Ascending aorta (tissue), 2 donors: ENCODE data around the gene TMEM266. TPM values are rescaled to one million over a fixed set of nuclear protein-coding genes. Genes with fewer than 3 reads are reported as not detected.

ENCODE experiments used
- DNase-seq, 2 donors: peaks; one replicate each; pipeline ENCODE4 v3.0.0-alpha.2; 2019; ENCODE audit warnings: low spot score in 2 of 2
- H3K27ac ChIP-seq, 2 donors: fragments of 200-600 bp; sonication (generic); one replicate each; pipeline ENCODE4 v1.5.1; 2016 to 2017; ENCODE audit warnings: mild to moderate bottlenecking in 1 of 2
- H3K27me3 ChIP-seq: fragments of 200-600 bp; sonication (generic); one replicate; pipeline ENCODE4 v1.5.1; 2017
- H3K36me3 ChIP-seq, 2 donors: fragments of 200-600 bp; sonication (generic); one replicate each; pipeline ENCODE4 v1.5.1; 2016
- H3K4me1 ChIP-seq, 2 donors: fragments of 200-600 bp; sonication (generic); one replicate each; pipeline ENCODE4 v1.5.1; 2016 to 2017; ENCODE audit warnings: mild to moderate bottlenecking in 1 of 2
- H3K4me3 ChIP-seq, 2 donors: fragments of 200-600 bp; sonication (generic); one replicate each; pipeline ENCODE4 v1.5.1; 2016 to 2017; ENCODE audit warnings: mild to moderate bottlenecking in 1 of 2
- H3K9me3 ChIP-seq, 2 donors: fragments of 200-600 bp; sonication (generic); one replicate each; pipeline ENCODE4 v1.5.1; 2016
- CTCF ChIP-seq, 3 experiments: fragments of 200-600 bp in 2 of 3; fragments of 450-650 bp in 1 of 3; sonication (generic) in 2 of 3; IDR thresholded peaks; one replicate each; pipeline ENCODE4 v1.5.1; 2016 to 2019; ENCODE audit warnings: antibody characterized with exemption in 3 of 3, mild to moderate bottlenecking in 1 of 3, moderate library complexity in 1 of 3
- intact Hi-C: fragments of 100-400 bp; cut with DNase I; formaldehyde crosslinking; loops from one replicate; pipeline ENCODE4 v1.15.1; 2023
- total RNA-seq: library from RNA; depleted of rRNA; stranded (reverse); fragments of >200 nt; gene quantifications from one replicate; pipeline ENCODE4 v1.1.0, GENCODE V29; 2016

Gene TMEM266
- total RNA-seq, 1 donor from 2014 or later, result not detected

GRCh38 chr15:76185716-76186115 is 125.9 kb downstream of the TMEM266 start:
- H3K27me3 ChIP-seq, result no peaks in the 10 kb centered on the region

GRCh38 chr15:76187163-76187562 is 127.4 kb downstream of the TMEM266 start:
- Histone ChIP-seq H3K27ac (no peak overlapping the region), H3K36me3 (no peaks in the 10 kb centered on the region), H3K27me3 (no peaks in the 10 kb centered on the region), H3K9me3 (no peaks in the 10 kb centered on the region), H3K4me3 (no peak overlapping the region), H3K4me1 (peaks cover 2% of the 10 kb centered on the region in 2 donors)
- no peak for DNase-seq
- no peak for TF ChIP-seq CTCF (IDR thresholded peaks at IDR 0.05)
- intact Hi-C loops, result no loop called here

More at GRCh38 chr15:76185716-76186115, 125.9 kb downstream of the TMEM266 start:
- Histone ChIP-seq H3K27ac (no peak overlapping the region), H3K4me1 (no peaks in the 10 kb centered on the region), H3K9me3 (no peaks in the 10 kb centered on the region), H3K4me3 (no peak overlapping the region), H3K36me3 (no peaks in the 10 kb centered on the region)
- intact Hi-C loops, result no loop called here
- DNase-seq, result no peak
- TF ChIP-seq CTCF (IDR thresholded peaks at IDR 0.05), result peak in 2 of 3 experiments; percentile 25 to 39

GRCh38 chr15:76189106-76189505 is 129.3 kb downstream of the TMEM266 start:
- TF ChIP-seq CTCF (IDR thresholded peaks at IDR 0.05), result no peak
- intact Hi-C loops, result no loop called here
- no peaks in the 10 kb centered on the region for H3K36me3 ChIP-seq
- no peaks in the 10 kb centered on the region for H3K9me3 ChIP-seq
- no peak overlapping the region for H3K27ac ChIP-seq
- no peak for DNase-seq
- peaks cover 2% of the 10 kb centered on the region in 2 donors for H3K4me1 ChIP-seq
- no peak overlapping the region for H3K4me3 ChIP-seq
- H3K27me3 ChIP-seq, result no peaks in the 10 kb centered on the region

- H3K36me3 ChIP-seq, result no peaks in the 10 kb centered on the region
- no peak for TF ChIP-seq CTCF (IDR thresholded peaks at IDR 0.05)
- no peaks in the 10 kb centered on the region for H3K27me3 ChIP-seq
- H3K9me3 ChIP-seq, result no peaks in the 10 kb centered on the region
- H3K27ac ChIP-seq, result no peak overlapping the region
- no peak for DNase-seq
- intact Hi-C loops, result loop anchor here (1.0 kb wide), 1 partner anchor 140 kb away; no protein-coding TSS in a partner anchor
- peaks cover 2% of the 10 kb centered on the region in 2 donors for H3K4me1 ChIP-seq
- H3K4me3 ChIP-seq, result no peak overlapping the region
These were observed 130.3 kb downstream of the TMEM266 start for GRCh38 chr15:76190070-76190564.

GRCh38 chr15:76190751-76191538 is 131.2 kb downstream of the TMEM266 start:
- no peaks in the 10 kb centered on the region for H3K27me3 ChIP-seq
- peaks cover 5% of the 10 kb centered on the region in 2 donors for H3K4me1 ChIP-seq
- peak; percentile 39 to 85 for DNase-seq
- no peak overlapping the region for H3K27ac ChIP-seq
- peak; percentile 76 to 90 (median 88) for TF ChIP-seq CTCF (IDR thresholded peaks at IDR 0.05)
- no peaks in the 10 kb centered on the region for H3K9me3 ChIP-seq
- intact Hi-C loops, result loop anchor here (1.0 kb wide), 1 partner anchor 139 kb away; no protein-coding TSS in a partner anchor
- no peaks in the 10 kb centered on the region for H3K36me3 ChIP-seq
- peak overlapping the region in 1 of 2 donors; percentile 32 for H3K4me3 ChIP-seq
